ENCODE data around the gene GASK1A. TPM values are rescaled to one million over a fixed set of nuclear protein-coding genes. Genes with fewer than 3 reads are reported as not detected.

Gene GASK1A
- total and polyA plus RNA-seq, 2 of the 8 experiments (the other 6 are each of a cell fraction or from before 2014, with no cell fraction given) = 4.7 to 7.9 TPM

GRCh38 chr3:43062040-43062563 lies 83.0 kb downstream of the GASK1A start:
- Histone ChIP-seq H3K79me1 (ENCODE audit: low read depth, low read length) (no peaks in the 10 kb centered on the region), H3K4me1 (replicated peaks in 1 of 4; ENCODE audit: control insufficient read depth in 3 of 4, insufficient read depth in 4 of 4, low read length in 3 of 4) (peaks cover 0 to 3% (median 0%) of the 10 kb centered on the region in 4 experiments; a peak in 1 of 7 replicates), H3K9ac (replicated peaks in 1 of 4; ENCODE audit: extremely low read depth in 1 of 4, low read depth in 3 of 4, low read length in 3 of 4) (no peak overlapping the region), H3K56ac (replicated peaks; ENCODE audit: insufficient read length, low read depth, low read length) (no peak overlapping the region), H3K23me2 (ENCODE audit: low read depth, low read length) (no peaks in the 10 kb centered on the region), H3K4me3 (ENCODE audit: extremely low read depth in 1 of 4, insufficient read depth in 2 of 4, low read depth in 3 of 4, low read length in 4 of 4) (no peak overlapping the region), H3K4ac (replicated peaks; ENCODE audit: insufficient read length, low read depth, low read length) (no peak overlapping the region), H4K20me1 (replicated peaks in 1 of 2; ENCODE audit: control insufficient read depth in 1 of 2, insufficient read depth in 2 of 2, low read length in 2 of 2) (no peaks in the 10 kb centered on the region), H3K23ac (ENCODE audit: insufficient read length) (no peak overlapping the region), H4K91ac (replicated peaks; ENCODE audit: insufficient read length, low read length) (no peak overlapping the region), H3K79me2 (ENCODE audit: control insufficient read depth in 1 of 2, insufficient read depth in 2 of 2, low read length in 2 of 2) (no peaks in the 10 kb centered on the region), H2BK20ac (ENCODE audit: low read length) (no peak overlapping the region), H2AK5ac (ENCODE audit: low read depth, low read length) (no peak overlapping the region), H2AFZ (ENCODE audit: low read length) (no peak overlapping the region), H3K27me3 (replicated peaks in 1 of 4; ENCODE audit: control insufficient read depth in 3 of 4, extremely low read depth in 1 of 4, insufficient read depth in 3 of 4, low read length in 3 of 4) (no peaks in the 10 kb centered on the region), H2BK15ac (ENCODE audit: low read length) (no peak overlapping the region), H4K8ac (ENCODE audit: extremely low read depth, insufficient read depth, low read length) (no peak overlapping the region), H2BK5ac (ENCODE audit: low read depth, low read length) (no peak overlapping the region), H3K18ac (ENCODE audit: extremely low read depth, low read length) (no peak overlapping the region; the same call in 1 of the 2 replicates), H3K14ac (ENCODE audit: insufficient read length) (no peak overlapping the region), H3K27ac (ENCODE audit: low read depth, low read length) (no peak overlapping the region), H3K36me3 (ENCODE audit: control insufficient read depth in 2 of 4, insufficient read depth in 4 of 4, low read length in 3 of 4) (peaks cover 0 to 4% (median 2%) of the 10 kb centered on the region in 4 experiments; a peak in 3 of 8 replicates), H3K9me3 (ENCODE audit: insufficient read depth in 2 of 2, low read depth in 1 of 2, low read length in 1 of 2) (peaks cover 3 to 21% of the 10 kb centered on the region in 2 experiments; a peak in 2 of 4 replicates), H3K4me2 (ENCODE audit: insufficient read depth in 1 of 2, low read depth in 2 of 2, low read length in 2 of 2) (no peak overlapping the region), H2BK120ac (replicated peaks; ENCODE audit: low read depth, low read length) (no peak overlapping the region), H4K5ac (ENCODE audit: insufficient read length, low read depth, low read length) (no peak overlapping the region), H2BK12ac (ENCODE audit: low read depth, low read length) (no peak overlapping the region)
- DNase-seq (ENCODE audit: low read depth in 1 of 2, low spot score in 2 of 2) = no peak
- ChIA-PET POLR2A (ENCODE audit: partially characterized antibody) (no interaction called here), CTCF (ENCODE audit: partially characterized antibody) (interaction anchor here (1.4 kb wide), 1 partner anchor 9 kb away, joined by 6 read pairs; no protein-coding TSS in a partner anchor)
- FAIRE-seq = no peak
- 90% methylated on average over 5 of the region's 5 CpGs; no CpG with 5 or more reads in 1 of the 2 experiments for WGBS, 2 experiments (ENCODE audit: extremely low coverage in 1 of 2, insufficient coverage in 1 of 2, insufficient read length in 1 of 2, insufficient replicate concordance in 2 of 2, low coverage in 1 of 2, low lambda C conversion rate in 2 of 2, missing lambda C conversion rate in 1 of 2)
- TF ChIP-seq SRF (IDR thresholded peaks at IDR 0.05; ENCODE audit: low read depth, low read length) = no peak
- TF ChIP-seq CHD1 (IDR thresholded peaks at IDR 0.05; ENCODE audit: low read depth, low read length) = no peak
- no peak for TF ChIP-seq RBBP5 (IDR thresholded peaks at IDR 0.05; ENCODE audit: borderline replicate concordance, low read depth, low read length)
- no peak for TF ChIP-seq TBP (IDR thresholded peaks at IDR 0.05; ENCODE audit: low read depth, low read length)
- TF ChIP-seq EGR1 (IDR thresholded peaks at IDR 0.05; ENCODE audit: borderline replicate concordance, low read depth, low read length) = no peak
- no peak for TF ChIP-seq CREB1 (IDR thresholded peaks at IDR 0.05)
- no peak for TF ChIP-seq POLR2AphosphoS5 (IDR thresholded peaks at IDR 0.05; ENCODE audit: low read depth, low read length)
- TF ChIP-seq TAF7 (optimal IDR thresholded peaks at IDR 0.05; ENCODE audit: borderline replicate concordance, low read depth, low read length) = no peak
- no peak for TF ChIP-seq SAP30 (IDR thresholded peaks at IDR 0.05; ENCODE audit: insufficient read depth, insufficient replicate concordance, low read length)
